ENCODE results near the gene CD59.
"Not testable (repeated sequence)": the region's sequence is repeated elsewhere in the genome, so short reads cannot be mapped to it uniquely, and the experiment has no call there.

The CD59 gene

DNA sequence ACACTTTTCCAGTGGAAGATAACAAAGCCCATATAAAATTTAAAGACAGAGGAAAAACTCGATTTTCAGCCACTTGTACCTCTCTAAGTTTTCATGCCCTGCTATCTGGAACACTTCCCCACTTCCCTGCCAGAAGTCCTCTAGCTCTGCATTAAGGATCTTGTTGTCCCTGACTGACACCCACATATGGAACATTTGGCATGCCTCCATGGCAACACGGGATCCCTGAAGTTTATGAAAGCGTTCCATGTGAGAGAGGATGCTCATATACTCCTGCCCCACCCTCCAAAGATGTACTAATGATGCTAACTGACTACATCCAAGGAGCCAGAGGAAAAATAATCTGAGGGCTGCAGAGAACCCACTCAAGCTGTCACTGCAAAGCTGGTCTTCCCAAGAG, 26.8 kb downstream of the CD59 start:
- no peak for DNase-seq (ENCODE audit: low read depth)
- TF ChIP-seq, protein P1, sequence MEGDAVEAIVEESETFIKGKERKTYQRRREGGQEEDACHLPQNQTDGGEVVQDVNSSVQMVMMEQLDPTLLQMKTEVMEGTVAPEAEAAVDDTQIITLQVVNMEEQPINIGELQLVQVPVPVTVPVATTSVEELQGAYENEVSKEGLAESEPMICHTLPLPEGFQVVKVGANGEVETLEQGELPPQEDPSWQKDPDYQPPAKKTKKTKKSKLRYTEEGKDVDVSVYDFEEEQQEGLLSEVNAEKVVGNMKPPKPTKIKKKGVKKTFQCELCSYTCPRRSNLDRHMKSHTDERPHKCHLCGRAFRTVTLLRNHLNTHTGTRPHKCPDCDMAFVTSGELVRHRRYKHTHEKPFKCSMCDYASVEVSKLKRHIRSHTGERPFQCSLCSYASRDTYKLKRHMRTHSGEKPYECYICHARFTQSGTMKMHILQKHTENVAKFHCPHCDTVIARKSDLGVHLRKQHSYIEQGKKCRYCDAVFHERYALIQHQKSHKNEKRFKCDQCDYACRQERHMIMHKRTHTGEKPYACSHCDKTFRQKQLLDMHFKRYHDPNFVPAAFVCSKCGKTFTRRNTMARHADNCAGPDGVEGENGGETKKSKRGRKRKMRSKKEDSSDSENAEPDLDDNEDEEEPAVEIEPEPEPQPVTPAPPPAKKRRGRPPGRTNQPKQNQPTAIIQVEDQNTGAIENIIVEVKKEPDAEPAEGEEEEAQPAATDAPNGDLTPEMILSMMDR (IDR thresholded peaks at IDR 0.05; ENCODE audit: low read depth, low read length, missing control alignments) = no peak
- in situ Hi-C loops (cut with HindIII; ENCODE audit: low sequenced_read_pairs) = no loop called here

DNA sequence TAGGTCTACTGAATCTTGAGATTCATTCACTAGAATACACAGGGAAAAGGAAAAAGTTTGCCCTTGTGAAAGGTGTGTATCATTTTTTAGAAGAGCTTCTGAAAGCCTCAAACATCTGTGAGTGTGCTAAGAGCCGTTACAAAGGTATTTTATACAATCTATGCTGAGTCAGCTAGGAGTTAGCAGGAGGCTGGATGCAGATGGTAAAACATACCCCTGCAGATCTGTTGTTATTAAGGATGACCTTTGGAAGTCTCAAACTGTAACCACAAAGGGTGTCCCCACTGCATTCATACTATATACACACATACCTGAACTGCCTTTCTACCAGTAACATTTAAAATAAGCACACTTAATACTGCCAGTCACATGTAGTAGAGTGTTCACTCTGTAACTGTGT, 27.2 kb downstream of the CD59 start:
- DNase-seq (ENCODE audit: low read depth) = no peak
- no peak overlapping the region for H3K4me3 ChIP-seq (ENCODE audit: low read depth, low read length)
- in situ Hi-C loops (cut with HindIII; ENCODE audit: low sequenced_read_pairs) = no loop called here
- TF ChIP-seq, protein P1 (IDR thresholded peaks at IDR 0.05; ENCODE audit: low read depth, low read length, missing control alignments) = no peak

More for the DNA sequence above, 26.8 kb downstream of the CD59 start:
- no peak overlapping the region for H3K4me3 ChIP-seq (ENCODE audit: low read depth, low read length)

DNA sequence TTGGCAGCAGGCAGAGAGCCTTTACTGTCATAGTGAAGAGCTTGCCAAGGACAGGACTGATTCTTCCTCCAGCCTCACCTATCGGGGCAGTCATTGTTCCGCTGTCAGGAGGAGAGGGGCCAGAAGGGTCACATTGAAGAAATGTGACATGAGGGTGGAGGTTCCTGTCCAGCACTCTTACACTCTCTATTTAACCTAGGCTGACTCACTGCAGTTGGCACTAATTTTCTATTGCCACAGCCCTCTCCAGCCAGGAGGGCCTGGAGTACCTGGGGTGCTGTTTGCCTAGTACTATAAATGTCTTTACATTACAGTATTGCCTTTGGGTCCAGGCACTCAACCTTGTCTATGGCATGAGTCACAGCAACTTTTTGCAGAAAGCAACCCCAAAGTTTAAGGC, 28.4 kb downstream of the CD59 start:
- in situ Hi-C loops (cut with HindIII; ENCODE audit: low sequenced_read_pairs); DNase-seq (ENCODE audit: low read depth); H3K4me3 ChIP-seq (ENCODE audit: low read depth, low read length): not testable (repeated sequence)

DNA sequence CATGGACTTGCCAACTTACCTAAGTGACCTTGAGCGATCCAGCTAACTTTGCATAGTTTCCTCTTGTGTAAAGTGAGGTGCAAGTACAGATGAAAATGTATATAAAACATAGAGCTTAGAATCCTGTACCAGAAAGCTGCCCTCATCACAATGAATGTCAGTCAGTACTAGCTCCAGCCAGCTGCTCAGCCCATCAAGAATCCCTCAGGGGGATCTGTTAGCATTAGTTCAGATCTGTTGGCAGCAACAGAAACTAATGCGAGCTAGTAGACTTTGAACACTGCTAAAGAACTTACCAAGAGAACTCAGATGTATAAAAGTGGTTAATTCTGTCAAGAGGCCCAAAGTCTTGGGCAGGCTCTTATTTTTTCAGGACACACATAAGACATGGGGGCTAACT, 29.3 kb downstream of the CD59 start:
- TF ChIP-seq, protein P1 (IDR thresholded peaks at IDR 0.05; ENCODE audit: low read depth, low read length, missing control alignments) = no peak
- in situ Hi-C loops (cut with HindIII; ENCODE audit: low sequenced_read_pairs) = no loop called here
- H3K4me3 ChIP-seq (ENCODE audit: low read depth, low read length) = no peak overlapping the region
- no peak for DNase-seq (ENCODE audit: low read depth)

DNA sequence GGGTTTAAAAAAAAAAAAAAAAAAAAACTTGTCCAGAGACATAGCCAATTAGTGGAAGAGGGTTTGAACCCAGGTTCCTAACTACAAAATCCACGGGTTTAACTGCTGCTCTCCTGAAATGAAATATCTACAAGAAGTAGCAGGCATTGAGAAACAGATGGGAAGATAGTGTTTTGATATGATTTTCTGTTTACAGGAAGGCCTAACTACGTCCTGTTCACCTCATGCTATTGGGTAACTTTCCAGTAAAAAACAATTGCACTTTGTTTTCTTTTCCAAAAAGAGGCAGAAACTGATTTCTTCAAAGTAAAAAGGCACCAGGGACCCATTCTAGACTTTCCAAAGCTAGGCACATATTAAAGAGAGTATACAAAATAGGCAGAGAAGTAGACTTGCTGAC, 29.7 kb downstream of the CD59 start:
- DNase-seq (ENCODE audit: low read depth) = no peak
- H3K4me3 ChIP-seq (ENCODE audit: low read depth, low read length) = no peak overlapping the region
- in situ Hi-C loops (cut with HindIII; ENCODE audit: low sequenced_read_pairs) = no loop called here
- TF ChIP-seq, protein P1 (IDR thresholded peaks at IDR 0.05; ENCODE audit: low read depth, low read length, missing control alignments) = no peak

DNA sequence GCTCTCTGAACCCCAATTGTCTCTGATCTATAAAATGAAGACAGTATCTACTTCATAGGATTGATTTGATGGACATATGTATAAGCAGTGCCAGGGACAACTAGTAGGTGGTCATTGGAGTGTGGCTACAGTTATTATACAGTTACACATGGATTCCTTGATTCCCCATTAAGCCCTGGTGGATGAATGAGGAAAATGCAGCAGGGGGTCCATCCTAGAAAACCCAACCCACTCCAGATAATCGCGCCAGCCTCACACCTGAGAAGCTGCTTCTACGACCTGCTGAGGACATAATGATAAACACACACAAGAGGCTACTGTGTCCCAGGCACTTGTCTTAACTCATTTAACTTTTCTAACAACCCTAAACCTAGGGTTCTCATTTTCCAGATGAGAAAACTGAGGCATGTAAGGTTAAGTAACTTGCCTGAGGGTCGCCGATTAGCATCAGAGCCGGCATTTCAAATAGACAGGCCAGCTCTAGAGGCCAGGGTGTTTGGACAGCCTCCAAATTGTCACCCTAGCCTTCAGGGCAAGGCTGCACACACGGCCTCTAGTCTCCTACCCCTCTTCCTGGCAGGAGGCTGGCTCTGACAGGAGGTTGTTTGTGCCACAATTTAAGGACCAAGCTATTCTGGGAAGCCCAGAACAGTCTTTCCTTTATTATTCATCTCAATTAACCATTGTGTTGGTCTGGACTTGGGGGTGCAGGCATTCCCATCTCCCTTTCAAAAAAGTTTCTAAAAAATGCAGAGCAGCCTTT, 31.8 kb downstream of the CD59 start:
- TF ChIP-seq, protein P1 (IDR thresholded peaks at IDR 0.05; ENCODE audit: low read depth, low read length, missing control alignments) = no peak
- H3K4me3 ChIP-seq (ENCODE audit: low read depth, low read length) = no peak overlapping the region
- in situ Hi-C loops (cut with HindIII; ENCODE audit: low sequenced_read_pairs) = no loop called here
- DNase-seq (ENCODE audit: low read depth) = no peak

DNA sequence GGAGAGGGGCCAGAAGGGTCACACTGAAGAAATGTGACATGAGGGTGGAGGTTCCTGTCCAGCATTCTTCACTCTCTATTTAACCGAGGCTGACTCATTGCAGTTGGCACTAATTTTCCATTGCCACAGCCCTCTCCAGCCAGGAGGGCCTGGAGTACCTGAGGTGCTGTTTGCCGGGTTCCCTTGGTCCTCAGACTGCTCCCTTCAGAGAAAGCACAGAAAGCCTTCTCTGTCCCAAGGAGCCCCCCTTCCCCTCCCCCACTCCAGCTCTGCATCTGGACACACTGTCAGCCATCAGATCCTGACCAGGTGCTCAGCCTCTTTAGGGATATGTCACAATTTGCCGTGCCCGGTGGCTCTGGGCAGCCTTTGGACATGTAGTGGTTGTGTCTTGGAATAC, 32.4 kb downstream of the CD59 start:
- TF ChIP-seq, protein P1 (IDR thresholded peaks at IDR 0.05; ENCODE audit: low read depth, low read length, missing control alignments) = no peak
- H3K4me3 ChIP-seq (ENCODE audit: low read depth, low read length) = no peak overlapping the region
- in situ Hi-C loops (cut with HindIII; ENCODE audit: low sequenced_read_pairs) = no loop called here
- DNase-seq (ENCODE audit: low read depth) = no peak
